ENCODE results near the gene C17orf114.
A peak's percentile ranks its signal among the peaks of the same experiment; 100 is the strongest.
"Not testable (repeated sequence)": the region's sequence is repeated elsewhere in the genome, so short reads cannot be mapped to it uniquely, and the experiment has no call there.

The C17orf114 gene

GRCh38 chr17:4802228-4802627 lies at the start of gene C17orf114:
Gene C17orf114 (minus strand): TSS chr17:4802328.
- no peak for DNase-seq (ENCODE audit: low spot score)

- DNase-seq (ENCODE audit: low spot score): no peak
Observed at GRCh38 chr17:4851084-4851483, 49.0 kb upstream of the C17orf114 start.

GRCh38 chr17:4850246-4850645 lies 48.1 kb upstream of the C17orf114 start:
- DNase-seq (ENCODE audit: low spot score): no peak

- no peak for DNase-seq (ENCODE audit: low spot score)
Observed at GRCh38 chr17:4849011-4849536, 46.9 kb upstream of the C17orf114 start.

DNA sequence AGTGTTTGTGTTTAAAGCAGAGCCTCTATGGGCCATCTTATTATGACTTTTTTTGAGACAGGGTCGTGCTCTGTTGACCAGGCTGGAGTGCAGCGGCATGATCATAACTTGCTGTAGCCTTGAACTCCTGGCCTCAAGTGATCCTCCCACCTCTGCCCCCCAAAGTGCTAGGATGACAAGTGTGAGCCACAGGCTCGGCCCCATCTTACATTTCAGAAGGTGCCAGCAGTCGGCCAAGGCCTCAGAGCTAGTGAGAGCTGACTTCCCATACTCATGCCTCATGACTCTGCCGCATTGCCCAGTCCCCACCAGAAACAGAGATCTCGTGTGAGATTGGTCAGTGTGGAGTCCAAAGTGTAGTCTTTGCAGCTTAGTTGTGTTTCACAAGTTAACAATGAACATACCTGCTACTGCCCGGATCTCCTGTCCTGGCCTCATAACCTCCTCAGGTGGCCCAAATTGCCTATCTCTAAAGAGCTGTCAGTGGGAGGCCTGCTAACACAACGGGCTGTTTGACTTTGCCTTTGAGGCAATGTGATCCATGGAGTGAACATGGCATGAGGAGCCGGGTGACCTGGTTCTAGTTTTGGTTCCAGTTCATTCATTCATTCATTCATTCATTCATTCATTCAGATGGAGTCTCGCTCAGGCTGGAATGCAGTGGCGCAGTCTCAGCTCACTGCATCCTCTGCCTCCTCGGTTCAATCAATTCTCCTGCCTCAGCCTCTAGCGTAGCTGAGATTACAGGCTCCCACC lies 44.7 kb upstream of the C17orf114 start:
- DNase-seq (ENCODE audit: low spot score): no peak

DNA sequence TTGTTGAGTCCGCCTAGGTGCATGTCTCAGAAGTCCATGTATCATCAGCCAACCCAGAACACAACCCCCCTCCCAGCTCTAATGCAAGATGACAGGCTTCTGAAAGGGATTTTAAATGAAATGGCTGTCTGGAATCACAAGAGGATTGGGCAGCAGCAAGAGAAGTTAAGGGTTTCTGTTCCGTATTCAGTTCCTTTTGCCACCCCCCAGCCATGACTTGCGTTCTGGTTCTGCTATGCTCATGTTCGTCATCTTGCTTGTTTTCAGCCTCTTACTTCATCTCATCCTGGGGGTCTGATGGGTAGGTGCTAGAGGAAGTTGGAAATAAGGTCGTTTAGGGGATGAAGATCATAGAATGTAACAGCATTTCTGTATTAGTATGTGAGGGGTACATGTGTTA lies 43.0 kb upstream of the C17orf114 start:
- DNase-seq (ENCODE audit: low spot score): no peak

DNA sequence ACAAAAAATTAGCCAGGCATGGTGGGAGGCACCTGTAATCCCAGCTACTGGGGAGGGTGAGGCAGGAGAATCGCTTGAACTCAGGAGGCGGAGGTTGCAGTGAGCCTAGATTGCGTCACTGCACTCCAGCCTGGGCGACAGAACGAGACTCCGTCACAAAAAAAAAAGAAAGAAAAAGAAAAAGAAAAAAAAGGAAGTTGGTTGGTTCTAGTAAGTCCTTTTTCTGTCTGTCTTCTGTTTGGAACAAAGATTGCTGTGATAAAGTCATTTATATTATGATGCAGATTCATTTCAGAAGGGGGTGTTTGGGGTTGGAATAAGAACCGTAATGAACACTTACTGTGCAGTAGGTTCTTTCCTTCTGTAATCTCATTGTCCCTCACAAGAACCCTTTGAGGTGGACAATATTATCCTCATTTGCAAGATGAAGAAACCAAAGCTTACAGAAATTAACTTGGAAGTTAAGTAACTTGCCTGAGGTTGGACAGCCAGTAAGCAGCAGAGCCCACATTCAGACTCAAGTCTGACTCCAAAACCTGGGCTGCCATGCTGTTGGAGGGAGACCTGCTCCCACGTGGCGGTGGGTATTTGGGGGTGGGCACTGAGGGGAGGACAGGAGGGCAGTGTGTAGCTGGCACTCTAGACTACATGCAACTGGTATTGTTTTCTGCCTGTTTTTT lies 41.3 kb upstream of the C17orf114 start:
- no peak for DNase-seq (ENCODE audit: low spot score)

DNA sequence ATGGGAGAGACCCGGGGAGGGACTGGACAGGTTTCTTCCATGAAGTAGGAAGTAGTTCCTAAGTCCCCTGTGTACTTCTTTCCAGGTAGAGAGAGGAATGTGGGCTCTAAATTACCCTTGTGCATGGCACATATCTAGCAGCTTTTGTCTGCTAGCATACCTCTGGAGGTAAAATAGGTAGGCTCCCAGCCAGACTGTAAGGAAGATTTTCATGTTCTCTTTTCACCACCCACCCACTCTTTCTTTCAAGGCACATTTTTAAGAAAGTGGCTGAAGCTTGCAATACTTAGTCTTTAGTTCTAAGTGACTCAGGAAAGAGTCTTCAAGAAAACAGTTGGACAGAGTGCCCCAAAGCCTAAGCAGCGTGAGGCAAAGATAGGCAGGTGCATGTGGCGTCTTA lies 40.2 kb upstream of the C17orf114 start:
- no peak for DNase-seq (ENCODE audit: low spot score)

DNA sequence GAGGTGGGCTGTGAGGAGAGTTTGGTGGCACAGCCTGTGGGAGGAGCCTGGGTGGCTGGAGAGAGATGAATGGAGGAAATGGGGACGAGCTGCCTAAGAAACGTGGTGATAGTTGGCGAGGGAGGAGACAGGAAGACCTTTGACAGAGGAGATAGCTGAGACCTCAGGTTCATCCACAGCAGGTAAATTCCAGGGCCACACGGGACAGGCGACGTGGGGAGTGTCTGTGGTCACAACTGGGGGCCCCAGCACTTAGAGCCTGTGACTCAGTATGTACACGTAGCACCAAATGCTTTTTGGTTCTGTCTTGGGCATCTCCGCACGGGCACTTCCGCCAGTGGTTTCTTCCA lies 38.7 kb upstream of the C17orf114 start:
- no peak for DNase-seq (ENCODE audit: low spot score)

DNA sequence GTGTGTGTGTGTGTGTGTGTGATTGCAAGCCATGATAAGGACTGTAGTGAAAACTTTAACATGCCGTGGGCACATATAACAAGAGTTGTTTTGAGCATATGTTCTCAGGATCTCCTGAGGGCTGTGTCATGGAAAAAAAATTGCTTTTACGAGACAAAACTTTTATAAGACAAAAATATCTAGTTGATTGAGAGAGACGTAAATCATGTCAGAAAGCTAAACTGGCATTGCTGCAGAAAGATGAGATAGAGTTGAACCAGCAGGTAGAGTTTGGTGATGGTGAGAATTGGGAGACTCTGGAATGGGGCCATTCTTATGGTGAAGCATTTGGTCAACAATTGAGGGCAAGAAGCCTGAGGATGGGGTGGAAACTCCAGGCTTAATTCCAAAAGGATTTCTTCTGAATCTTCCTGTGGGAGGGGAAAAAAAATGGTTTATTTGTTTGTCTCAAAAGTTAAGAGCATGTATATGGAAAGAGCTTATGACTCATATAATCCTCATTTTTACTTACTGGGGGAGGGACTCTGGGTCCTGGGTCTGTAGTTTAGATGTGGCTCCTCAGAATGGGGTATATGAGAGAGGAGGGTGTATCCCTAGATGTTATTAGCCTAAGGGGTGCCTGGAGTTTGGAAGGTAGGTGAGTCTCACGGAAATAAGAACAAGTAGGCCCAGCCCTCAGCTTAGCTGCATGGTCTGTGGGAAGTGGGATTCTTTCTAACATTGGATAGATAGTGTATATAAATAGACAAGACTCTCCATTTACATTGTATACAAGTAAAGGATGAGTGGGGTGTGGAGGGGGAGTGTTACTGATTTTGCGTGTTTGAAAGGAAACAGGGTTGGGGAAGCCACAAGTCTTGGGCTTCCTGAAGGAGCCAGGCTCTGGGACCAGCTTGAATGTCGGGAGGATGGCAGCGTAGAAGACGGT lies 38.1 kb upstream of the C17orf114 start:
- DNase-seq (ENCODE audit: low spot score): no peak

GRCh38 chr17:4839221-4839620 lies 37.1 kb upstream of the C17orf114 start:
- DNase-seq (ENCODE audit: low spot score): no peak

- DNase-seq (ENCODE audit: low spot score): no peak
Observed at GRCh38 chr17:4838309-4838785, 36.2 kb upstream of the C17orf114 start.

- no peak for DNase-seq (ENCODE audit: low spot score)
Observed at GRCh38 chr17:4837471-4838308, 35.6 kb upstream of the C17orf114 start.

GRCh38 chr17:4836221-4836620 lies 34.1 kb upstream of the C17orf114 start:
- DNase-seq (ENCODE audit: low spot score): no peak

DNA sequence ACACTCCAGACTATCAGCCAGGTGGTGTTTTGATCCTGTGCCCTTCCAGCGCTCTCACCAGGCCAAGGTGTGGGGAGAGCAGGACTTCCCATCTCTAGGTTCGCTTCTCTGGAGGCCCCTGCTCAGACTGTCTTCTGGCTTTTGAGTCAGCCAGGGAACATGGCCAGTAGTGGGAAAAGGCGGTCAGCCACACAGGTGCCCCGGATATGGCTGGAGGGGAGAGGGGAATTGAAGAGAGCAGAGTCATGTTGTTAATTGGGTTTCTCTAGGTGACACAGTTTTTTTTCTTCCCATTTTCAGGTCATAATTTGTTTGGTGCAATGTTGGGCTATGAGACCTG lies 32.5 kb upstream of the C17orf114 start:
- DNase-seq (ENCODE audit: low spot score): no peak

- DNase-seq (ENCODE audit: low spot score): peak; percentile 24
Observed at GRCh38 chr17:4833941-4834680, 32.0 kb upstream of the C17orf114 start.

DNA sequence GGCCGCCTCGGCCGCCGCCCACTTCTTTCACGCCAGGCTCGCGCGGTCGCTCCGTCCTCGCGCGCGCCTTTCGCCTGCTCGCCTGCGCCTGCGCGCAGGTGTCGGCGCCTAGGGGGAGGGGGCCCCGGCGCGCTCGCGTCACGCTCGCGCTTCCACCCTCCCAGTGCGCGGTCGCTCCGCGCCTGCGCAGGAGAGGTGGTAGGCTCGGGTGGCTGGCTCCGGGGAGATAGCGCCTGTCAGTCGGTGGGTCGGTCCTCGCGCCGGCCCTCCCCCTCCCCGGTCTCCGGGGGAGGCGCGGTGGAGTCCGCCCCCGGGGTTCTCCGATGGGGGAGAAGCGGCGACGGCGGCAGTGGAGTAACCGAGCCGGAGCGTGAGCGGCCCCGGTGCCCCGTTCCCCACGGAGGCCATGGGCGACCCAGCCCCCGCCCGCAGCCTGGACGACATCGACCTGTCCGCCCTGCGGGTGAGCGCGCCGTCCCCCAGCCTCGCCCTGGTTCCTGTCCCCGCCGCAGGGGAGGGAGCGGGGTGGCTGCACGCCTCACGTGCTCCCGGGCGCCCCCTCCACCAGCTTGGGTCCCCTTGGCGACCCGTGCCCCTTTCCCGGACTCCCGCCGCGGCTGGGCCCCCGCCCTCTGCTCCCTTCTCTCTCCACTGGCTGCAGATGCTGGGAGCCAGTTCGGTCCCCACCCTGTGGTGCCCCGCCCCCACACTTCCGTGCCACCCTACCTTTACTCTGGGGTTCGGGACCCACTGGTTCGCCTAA lies 31.2 kb upstream of the C17orf114 start, which contains the start of gene MINK1:
Gene MINK1, plus strand, starts transcription at position 163 of the 763 bp plus-strand sequence. Its CDS starts 244 bp downstream, at position 407.
- DNase-seq (ENCODE audit: low spot score): peak; percentile 97

- DNase-seq (ENCODE audit: low spot score): not testable (repeated sequence)
Observed at GRCh38 chr17:4832829-4833177, 30.7 kb upstream of the C17orf114 start.

GRCh38 chr17:4827399-4827798 lies 25.3 kb upstream of the C17orf114 start:
- no peak for DNase-seq (ENCODE audit: low spot score)
